ENCODE data around the gene RASAL1. TPM values are rescaled to one million over a fixed set of nuclear protein-coding genes. Genes with fewer than 3 reads are reported as not detected.

Gene RASAL1
- polyA plus RNA-seq, 3 donors, result 6.1 to 8.3 (median 7.6) TPM

GRCh38 chr12:113062502-113063395 lies 72.8 kb downstream of the RASAL1 start:
- no peak for DNase-seq (ENCODE audit: low read depth in 3 of 3, low spot score in 2 of 3)

- DNase-seq (ENCODE audit: low read depth in 3 of 3, low spot score in 2 of 3), result no peak
Measured at GRCh38 chr12:113061061-113061694, 74.4 kb downstream of the RASAL1 start.

GRCh38 chr12:113060336-113060960 lies 75.1 kb downstream of the RASAL1 start:
- no peak for DNase-seq (ENCODE audit: low read depth in 3 of 3, low spot score in 2 of 3)

- DNase-seq (ENCODE audit: low read depth in 3 of 3, low spot score in 2 of 3), result no peak
Measured at GRCh38 chr12:113059071-113059595, 76.4 kb downstream of the RASAL1 start.

- DNase-seq (ENCODE audit: low read depth in 3 of 3, low spot score in 2 of 3), result no peak
Measured at GRCh38 chr12:113058553-113058952, 77.0 kb downstream of the RASAL1 start.

- DNase-seq (ENCODE audit: low read depth in 3 of 3, low spot score in 2 of 3), result no peak
Measured at GRCh38 chr12:113057565-113058485, 77.7 kb downstream of the RASAL1 start.

- DNase-seq (ENCODE audit: low read depth in 3 of 3, low spot score in 2 of 3), result no peak
Measured at GRCh38 chr12:113056631-113057488, 78.7 kb downstream of the RASAL1 start, which contains the start of gene DTX1. Gene DTX1 (plus strand): TSS chr12:113056730. CDS start chr12:113058193, 1,463 bp downstream.

- DNase-seq (ENCODE audit: low read depth in 3 of 3, low spot score in 2 of 3), result no peak
Measured at GRCh38 chr12:113056381-113056630, 79.3 kb downstream of the RASAL1 start.

GRCh38 chr12:113055594-113056380 lies 79.8 kb downstream of the RASAL1 start:
- DNase-seq (ENCODE audit: low read depth in 3 of 3, low spot score in 2 of 3), result no peak

GRCh38 chr12:113054948-113055486 lies 80.5 kb downstream of the RASAL1 start:
- no peak for DNase-seq (ENCODE audit: low read depth in 3 of 3, low spot score in 2 of 3)

GRCh38 chr12:113052326-113052725 lies 83.2 kb downstream of the RASAL1 start:
- no peak for DNase-seq (ENCODE audit: low read depth in 3 of 3, low spot score in 2 of 3)

GRCh38 chr12:113051759-113052158 lies 83.8 kb downstream of the RASAL1 start:
- no peak for DNase-seq (ENCODE audit: low read depth in 3 of 3, low spot score in 2 of 3)

- DNase-seq (ENCODE audit: low read depth in 3 of 3, low spot score in 2 of 3), result no peak
Measured at GRCh38 chr12:113050795-113051194, 84.8 kb downstream of the RASAL1 start.

- DNase-seq (ENCODE audit: low read depth in 3 of 3, low spot score in 2 of 3), result no peak
Measured at GRCh38 chr12:113049976-113050742, 85.4 kb downstream of the RASAL1 start.

Data from right renal cortex interstitium (tissue), 3 donors.